Choroid plexus epithelial cell (primary cell): ENCODE results near the gene SREBF2.

Source experiments
- DNase-seq: peaks from one replicate; pipeline ENCODE4 v3.0.0-alpha.2; 2010; ENCODE audit warnings: low read depth
- H3K4me3 ChIP-seq: 2 replicates; pipeline ENCODE4 v1.5.1; 2011; ENCODE audit warnings: low read depth, mild to moderate bottlenecking, control low read depth, low read length, moderate library complexity
- CTCF ChIP-seq: conservative IDR thresholded peaks from 2 replicates; pipeline ENCODE4 v1.5.1; 2011; ENCODE audit warnings: low read depth, mild to moderate bottlenecking, control low read depth, inconsistent platforms, low read length, moderate library complexity

Gene SREBF2

GRCh38 chr22:41917375-41917902 lies 84.5 kb downstream of the SREBF2 start:
- no peak for TF ChIP-seq CTCF
- H3K4me3 ChIP-seq, result no peak overlapping the region
- no peak for DNase-seq

GRCh38 chr22:41917903-41918791 lies 85.2 kb downstream of the SREBF2 start:
- peak; percentile 75 for DNase-seq
- TF ChIP-seq CTCF, result no peak
- no peak overlapping the region for H3K4me3 ChIP-seq

GRCh38 chr22:41919357-41920224 lies 86.7 kb downstream of the SREBF2 start:
- DNase-seq, result peak; percentile 70

GRCh38 chr22:41920271-41920976 lies 87.5 kb downstream of the SREBF2 start:
- TF ChIP-seq CTCF, result no peak
- DNase-seq, result no peak
- H3K4me3 ChIP-seq, result no peak overlapping the region

More at GRCh38 chr22:41919357-41920224, 86.7 kb downstream of the SREBF2 start:
- no peak for TF ChIP-seq CTCF
- peak overlapping the region; percentile 47 for H3K4me3 ChIP-seq

GRCh38 chr22:41922328-41922727 lies 89.4 kb downstream of the SREBF2 start:
- no peak overlapping the region for H3K4me3 ChIP-seq
- DNase-seq, result no peak
- TF ChIP-seq CTCF, result no peak

GRCh38 chr22:41922940-41923594 lies 90.2 kb downstream of the SREBF2 start:
- no peak overlapping the region for H3K4me3 ChIP-seq
- TF ChIP-seq CTCF, result no peak
- DNase-seq, result no peak
